H1 (cell line): ENCODE data around the gene TAB3. TPM values are rescaled to one million over a fixed set of nuclear protein-coding genes. Genes with fewer than 3 reads are reported as not detected.

Experiments
- CTCF ChIA-PET: fragments of 300-600 bp; sonication (Branson Sonifier 250); formaldehyde crosslinking; loops from one replicate; lab custom pipeline; 2021; ENCODE audit not compliant: partially characterized antibody; lab: Charles Lee
- POLR2A ChIA-PET: fragments of 300-600 bp; sonication (Branson Sonifier 250); formaldehyde crosslinking; loops from one replicate; lab custom pipeline; 2021; ENCODE audit warnings: inconsistent platforms; ENCODE audit not compliant: partially characterized antibody; lab: Charles Lee
- DNase-seq, 2 experiments: peaks; one replicate each; pipeline versions ENCODE4 v3.0.0 to v3.0.0-alpha.2; 2010 to 2022; ENCODE audit warnings: low spot score in 2 of 2, low read depth in 1 of 2, mixed read lengths in 1 of 2
- FAIRE-seq: peaks from 2 replicates; lab custom pipeline; 2011; peaks lifted over from hg19 to GRCh38; lab: Jason Lieb, UNC
- H2AFZ ChIP-seq: 2 replicates; pipeline ENCODE4 v1.8.1; 2012; ENCODE audit warnings: low read length, inconsistent platforms
- H2AK5ac ChIP-seq: 2 replicates; pipeline ENCODE4 v1.6.1; 2013; ENCODE audit warnings: low read depth, low read length
- H2BK120ac ChIP-seq: replicated peaks from 2 replicates; pipeline ENCODE3; 2013; ENCODE audit warnings: low read depth, low read length, inconsistent platforms
- H2BK12ac ChIP-seq: 2 replicates; pipeline ENCODE4 v1.6.1; 2013; ENCODE audit warnings: low read depth, low read length
- H2BK15ac ChIP-seq: 2 replicates; pipeline ENCODE4 v1.6.1; 2013; ENCODE audit warnings: low read length
- H2BK20ac ChIP-seq: 2 replicates; pipeline ENCODE4 v1.6.1; 2013; ENCODE audit warnings: low read length
- H2BK5ac ChIP-seq: 2 replicates; pipeline ENCODE4 v1.6.1; 2013; ENCODE audit warnings: low read depth, low read length
- H3K14ac ChIP-seq: 2 replicates; pipeline ENCODE4 v1.6.1; 2013; ENCODE audit warnings: inconsistent platforms; ENCODE audit not compliant: insufficient read length
- H3K18ac ChIP-seq: 2 replicates; pipeline ENCODE4 v1.6.1; 2013; ENCODE audit warnings: low read length; ENCODE audit errors: extremely low read depth
- H3K23ac ChIP-seq: 2 replicates; pipeline ENCODE4 v1.6.1; 2013; ENCODE audit warnings: inconsistent platforms; ENCODE audit not compliant: insufficient read length
- H3K23me2 ChIP-seq: 2 replicates; pipeline ENCODE4 v1.6.1; 2013; ENCODE audit warnings: low read depth, low read length
- H3K27ac ChIP-seq: 2 replicates; pipeline ENCODE4 v1.6.1; 2011; ENCODE audit warnings: low read depth, low read length, inconsistent platforms
- H3K27me3 ChIP-seq, 4 experiments: replicated peaks in 1 of 4; 1 replicate in 1 of 4; 2 replicates in 3 of 4; pipeline versions ENCODE4 v1.6.1 to v1.8.1; 2011 to 2013; ENCODE audit warnings: low read length in 3 of 4, mild to moderate bottlenecking in 3 of 4, inconsistent platforms in 2 of 4, mixed read lengths in 2 of 4, moderate library complexity in 1 of 4; ENCODE audit not compliant: control insufficient read depth in 3 of 4, insufficient read depth in 3 of 4; ENCODE audit errors: extremely low read depth in 1 of 4
- H3K36me3 ChIP-seq, 4 experiments: 2 replicates each; pipeline versions ENCODE4 v1.6.1 to v1.8.1; 2011 to 2013; ENCODE audit warnings: mild to moderate bottlenecking in 4 of 4, low read length in 3 of 4, moderate library complexity in 2 of 4, control low read depth in 1 of 4, inconsistent platforms in 1 of 4; ENCODE audit not compliant: insufficient read depth in 4 of 4, control insufficient read depth in 2 of 4
- H3K4ac ChIP-seq: replicated peaks from 2 replicates; pipeline ENCODE3; 2013; ENCODE audit warnings: low read length, low read depth, mixed read lengths, inconsistent platforms; ENCODE audit not compliant: insufficient read length
- H3K4me1 ChIP-seq, 4 experiments: replicated peaks in 1 of 4; 1 replicate in 1 of 4; 2 replicates in 3 of 4; pipeline versions ENCODE4 v1.6.1 to v1.8.1; 2011 to 2013; ENCODE audit warnings: low read length in 3 of 4, inconsistent platforms in 2 of 4, mixed read lengths in 1 of 4; ENCODE audit not compliant: insufficient read depth in 4 of 4, control insufficient read depth in 3 of 4
- H3K4me2 ChIP-seq, 2 experiments: 2 replicates each; pipeline versions ENCODE4 v1.6.1 to v1.8.1; 2011 to 2013; ENCODE audit warnings: low read depth in 2 of 2, low read length in 2 of 2, control low read depth in 1 of 2, inconsistent platforms in 1 of 2, mild to moderate bottlenecking in 1 of 2; ENCODE audit not compliant: insufficient read depth in 1 of 2
- H3K4me3 ChIP-seq, 4 experiments: fragments of 200-600, 300-600 bp in 1 of 4; sonication (generic), shearing (Covaris generic), sonication (Bioruptor Twin) in 1 of 4; 2 replicates each; pipeline versions ENCODE4 v1.5.1 to v1.8.1; 2011 to 2016; ENCODE audit warnings: low read length in 4 of 4, low read depth in 3 of 4, control low read depth in 2 of 4, inconsistent platforms in 2 of 4, mild to moderate bottlenecking in 2 of 4, mixed read lengths in 1 of 4, moderate library complexity in 1 of 4; ENCODE audit not compliant: insufficient read depth in 2 of 4; ENCODE audit errors: extremely low read depth in 1 of 4
- H3K56ac ChIP-seq: replicated peaks from 2 replicates; pipeline ENCODE3; 2013; ENCODE audit warnings: low read depth, mild to moderate bottlenecking, mixed read lengths, low read length, inconsistent platforms; ENCODE audit not compliant: insufficient read length
- H3K79me1 ChIP-seq: 2 replicates; pipeline ENCODE4 v1.6.1; 2013; ENCODE audit warnings: low read depth, low read length, control low read depth
- H3K79me2 ChIP-seq, 2 experiments: 2 replicates each; pipeline versions ENCODE4 v1.6.1 to v1.8.1; 2012 to 2013; ENCODE audit warnings: low read length in 2 of 2, mild to moderate bottlenecking in 2 of 2, inconsistent platforms in 1 of 2; ENCODE audit not compliant: insufficient read depth in 2 of 2, control insufficient read depth in 1 of 2
- H3K9ac ChIP-seq, 4 experiments: replicated peaks in 1 of 4; 1 replicate in 1 of 4; 2 replicates in 3 of 4; pipeline versions ENCODE4 v1.6.1 to v1.8.1; 2011 to 2013; ENCODE audit warnings: low read depth in 3 of 4, low read length in 3 of 4, control low read depth in 2 of 4, mild to moderate bottlenecking in 2 of 4, moderate library complexity in 2 of 4, inconsistent platforms in 1 of 4; ENCODE audit errors: extremely low read depth in 1 of 4
- H3K9me3 ChIP-seq, 2 experiments: 2 replicates each; pipeline versions ENCODE4 v1.6.1 to v1.8.1; 2012 to 2013; ENCODE audit warnings: mild to moderate bottlenecking in 2 of 2, moderate library complexity in 2 of 2, control low read depth in 1 of 2, inconsistent platforms in 1 of 2, low read depth in 1 of 2, low read length in 1 of 2, mixed read lengths in 1 of 2; ENCODE audit not compliant: insufficient read depth in 2 of 2
- H4K20me1 ChIP-seq, 2 experiments: replicated peaks in 1 of 2; 2 replicates each; pipeline versions ENCODE3 to v1.8.1; 2011 to 2013; ENCODE audit warnings: inconsistent platforms in 2 of 2, low read length in 2 of 2, mild to moderate bottlenecking in 1 of 2; ENCODE audit not compliant: insufficient read depth in 2 of 2, control insufficient read depth in 1 of 2
- H4K5ac ChIP-seq: 2 replicates; pipeline ENCODE4 v1.6.1; 2013; ENCODE audit warnings: low read length, low read depth, mixed read lengths, inconsistent platforms; ENCODE audit not compliant: insufficient read length
- H4K8ac ChIP-seq: 2 replicates; pipeline ENCODE4 v1.8.0; 2013; ENCODE audit warnings: mild to moderate bottlenecking, moderate library complexity, low read length, inconsistent platforms; ENCODE audit not compliant: insufficient read depth; ENCODE audit errors: extremely low read depth
- H4K91ac ChIP-seq: replicated peaks from 2 replicates; pipeline ENCODE3; 2013; ENCODE audit warnings: low read length, mixed read lengths, inconsistent platforms; ENCODE audit not compliant: insufficient read length
- CEBPB ChIP-seq: IDR thresholded peaks from 2 replicates; pipeline ENCODE4 v1.6.1; 2012; ENCODE audit warnings: low read depth, low read length
- CHD2 ChIP-seq: IDR thresholded peaks from 2 replicates; pipeline ENCODE4 v1.6.1; 2012; ENCODE audit warnings: low read length, improper control_type of control experiment
- FOSL1 ChIP-seq: IDR thresholded peaks from 2 replicates; pipeline ENCODE4 v1.6.1; 2011; ENCODE audit warnings: mild to moderate bottlenecking, low read depth, low read length, moderate library complexity; ENCODE audit not compliant: insufficient read depth
- MAX ChIP-seq: IDR thresholded peaks from 2 replicates; pipeline ENCODE4 v1.6.1; 2012; ENCODE audit warnings: inconsistent platforms
- PHF8 ChIP-seq: fragments of 200-600 bp; sonication (generic); conservative IDR thresholded peaks from 2 replicates; pipeline ENCODE4 v1.7.1; 2012; ENCODE audit warnings: low read depth, mild to moderate bottlenecking, inconsistent platforms, low read length, moderate library complexity
- SAP30 ChIP-seq: fragments of 300-600 bp; sonication (generic); IDR thresholded peaks from 2 replicates; pipeline ENCODE4 v1.7.1; 2012; ENCODE audit warnings: low read length, moderate library complexity, mild to moderate bottlenecking, inconsistent platforms; ENCODE audit not compliant: insufficient read depth, insufficient replicate concordance
- SP1 ChIP-seq: IDR thresholded peaks from 2 replicates; pipeline ENCODE4 v1.6.1; 2011; ENCODE audit warnings: low read depth, low read length
- WGBS, 2 experiments: shearing (Covaris generic) in 1 of 2; methylation state at CpG; one replicate each; pipeline versions ENCODE4 v1.1.6 to v1.1.7; 2013 to 2015; ENCODE audit warnings: low lambda C conversion rate in 2 of 2, mixed read lengths in 2 of 2, inconsistent platforms in 1 of 2, low coverage in 1 of 2, missing lambda C conversion rate in 1 of 2; ENCODE audit not compliant: insufficient replicate concordance in 2 of 2, insufficient coverage in 1 of 2, insufficient read length in 1 of 2; ENCODE audit errors: extremely low coverage in 1 of 2, missing lambda C conversion rate in 1 of 2; 5-methylcytosine and 5-hydroxymethylcytosine counted together
- polyA plus RNA-seq, 7 experiments: library from polyadenylated mRNA; depleted of rRNA in 3 of 7; stranded (reverse) in 5 of 7; unstranded in 2 of 7; fragments of >200 nt in 5 of 7; fragments of 200-250 nt in 2 of 7; gene quantifications; 1 replicate in 5 of 7; 2 replicates in 1 of 7; 4 replicates in 1 of 7; pipeline versions ENCODE4 v1.2.1 to v1.2.3, GENCODE V29; 2011 to 2013; ENCODE audit warnings: missing spikeins in 2 of 7, mixed read lengths in 2 of 7
- total RNA-seq: library from RNA; stranded (reverse); fragmentation: NEBNext Ultra II Directional; extraction: Animal tissue kit (Norgen Biotek cat#: 25700); gene quantifications from 2 replicates; pipeline ENCODE4 v1.2.1, GENCODE V29; 2021

The TAB3 gene
- total and polyA plus RNA-seq, 2 of the 8 experiments (the other 6 are each of a cell fraction or from before 2014, with no cell fraction given) = 12.7 to 12.9 TPM

- Histone ChIP-seq H4K5ac (no peak overlapping the region), H3K79me2 (peaks cover 0 to 9% of the 10 kb centered on the region in 2 experiments; a peak in 1 of 4 replicates), H3K79me1 (no peaks in the 10 kb centered on the region), H3K27ac (no peak overlapping the region), H3K18ac (no peak overlapping the region), H4K20me1 (no peaks in the 10 kb centered on the region), H3K9ac (no peak overlapping the region), H3K9me3 (no peaks in the 10 kb centered on the region), H2BK12ac (no peak overlapping the region), H2BK15ac (no peak overlapping the region), H3K23ac (no peak overlapping the region), H3K4me1 (no peaks in the 10 kb centered on the region), H3K36me3 (no peaks in the 10 kb centered on the region), H3K27me3 (no peaks in the 10 kb centered on the region), H3K14ac (no peak overlapping the region), H2BK5ac (no peak overlapping the region), H3K56ac (no peak overlapping the region), H4K91ac (no peak overlapping the region), H2BK20ac (no peak overlapping the region), H3K4me3 (no peak overlapping the region), H2AK5ac (no peak overlapping the region), H3K4me2 (no peak overlapping the region), H4K8ac (no peak overlapping the region), H2AFZ (no peak overlapping the region), H3K4ac (no peak overlapping the region), H3K23me2 (peaks cover 2% of the 10 kb centered on the region; the same call in 1 of the 2 replicates), H2BK120ac (no peak overlapping the region)
- DNase-seq = no peak
- WGBS, 2 experiments = 71% methylated on average over 1 of the region's 1 CpG; no CpG with 5 or more reads in 1 of the 2 experiments
- ChIA-PET CTCF (no interaction called here), POLR2A (interaction anchor here (0.6 kb wide), 1 partner anchor 595 kb away, joined by 3 read pairs; no protein-coding TSS in a partner anchor)
- TF ChIP-seq FOSL1 (no peak), SAP30 (no peak), CHD2 (no peak), MAX (no peak), CEBPB (no peak), SP1 (0 out of 2 replicates have a peak, but pooled peaks have one; percentile 18), PHF8 (no peak)
- no peak for FAIRE-seq
Measured at GRCh38 chrX:30892591-30892990, 3.5 kb upstream of the TAB3 start.
